GM19193 (cell line): Measurements from ENCODE around the gene TRABD.

Experiments used
- POLR2A ChIP-seq: IDR thresholded peaks from 4 replicates; pipeline ENCODE4 v1.6.1; 2011; ENCODE audit not compliant: insufficient read depth, insufficient read length; ENCODE audit errors: extremely low read depth

TRABD gene

DNA sequence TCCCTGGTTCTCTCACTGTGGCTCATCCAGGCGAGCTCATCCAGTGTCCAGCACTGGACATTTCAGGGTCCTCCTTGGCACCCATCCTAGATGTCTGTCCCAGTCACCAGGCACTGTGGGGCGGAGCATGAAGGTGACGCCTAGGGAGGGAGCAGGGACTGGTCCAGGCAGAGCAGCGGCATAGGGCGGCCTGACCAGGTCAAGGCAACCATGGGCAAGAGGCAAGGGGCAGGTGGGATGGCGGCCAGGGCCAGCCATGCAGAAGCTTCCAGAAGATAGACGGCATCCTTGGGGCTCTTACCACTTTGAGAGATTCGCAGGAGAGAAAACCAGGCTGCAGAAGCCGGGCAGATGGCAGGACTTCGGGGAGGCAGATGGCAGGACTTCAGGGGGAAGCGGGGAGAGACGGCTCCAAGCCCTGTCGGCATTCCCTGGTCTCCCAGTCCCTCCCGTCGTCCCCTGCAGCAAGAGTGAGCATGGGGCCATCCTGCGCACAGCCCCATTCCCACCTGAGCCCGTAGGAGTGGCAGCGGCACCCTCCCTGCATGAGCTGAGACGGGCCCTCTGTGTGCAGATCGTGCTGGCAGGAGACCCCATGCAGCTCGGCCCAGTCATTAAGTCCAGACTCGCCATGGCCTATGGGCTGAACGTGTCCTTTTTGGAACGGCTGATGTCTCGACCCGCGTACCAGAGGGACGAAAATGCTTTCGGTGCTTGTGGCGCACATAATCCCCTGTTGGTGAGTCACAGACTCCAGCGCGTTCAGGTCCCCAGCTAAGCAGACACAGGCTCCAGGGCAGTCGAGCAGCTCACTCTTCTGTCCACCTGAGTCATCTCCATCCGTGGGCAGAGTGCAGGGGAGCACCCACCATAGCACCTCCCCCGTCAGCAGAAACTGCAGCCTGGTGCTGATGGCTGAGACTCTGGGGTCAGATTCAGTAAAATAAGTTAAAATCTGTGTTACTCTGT lies 35.3 kb upstream of the TRABD start:
- no peak for TF ChIP-seq POLR2A

- no peak for TF ChIP-seq POLR2A
These were observed 33.9 kb upstream of the TRABD start for GRCh38 chr22:50151571-50152537.

DNA sequence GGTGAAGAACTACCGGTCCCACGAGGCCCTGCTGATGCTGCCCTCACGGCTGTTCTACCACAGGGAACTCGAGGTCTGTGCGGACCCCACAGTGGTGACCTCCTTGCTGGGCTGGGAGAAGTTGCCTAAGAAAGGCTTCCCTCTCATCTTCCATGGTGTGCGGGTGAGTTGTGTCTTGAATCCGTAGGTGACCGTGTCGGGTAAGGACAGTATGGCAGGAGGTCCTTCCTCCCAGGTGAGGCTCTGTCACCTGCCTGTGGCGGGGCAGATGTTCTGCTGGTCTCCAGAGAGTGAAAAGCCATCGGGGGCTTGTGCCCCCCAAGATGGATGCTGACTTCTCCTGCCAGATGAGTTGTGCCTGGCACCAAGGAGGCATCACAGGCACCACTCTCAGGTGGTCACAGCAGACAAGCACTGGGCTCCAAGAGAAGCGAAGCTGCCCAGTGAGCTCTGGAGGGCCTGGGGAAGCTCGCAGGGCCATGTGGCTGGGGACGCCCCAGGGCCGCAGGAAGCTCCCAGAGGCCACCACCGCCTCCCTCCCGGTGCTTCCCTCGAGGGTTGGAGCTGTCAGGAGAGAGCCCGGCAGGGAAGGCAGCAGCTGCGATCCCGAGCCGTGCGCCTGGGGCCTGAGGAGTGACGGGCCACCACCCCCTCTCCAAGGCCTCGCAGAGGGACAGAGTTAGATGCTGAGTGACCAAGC lies 32.5 kb upstream of the TRABD start:
- TF ChIP-seq POLR2A, result no peak

DNA sequence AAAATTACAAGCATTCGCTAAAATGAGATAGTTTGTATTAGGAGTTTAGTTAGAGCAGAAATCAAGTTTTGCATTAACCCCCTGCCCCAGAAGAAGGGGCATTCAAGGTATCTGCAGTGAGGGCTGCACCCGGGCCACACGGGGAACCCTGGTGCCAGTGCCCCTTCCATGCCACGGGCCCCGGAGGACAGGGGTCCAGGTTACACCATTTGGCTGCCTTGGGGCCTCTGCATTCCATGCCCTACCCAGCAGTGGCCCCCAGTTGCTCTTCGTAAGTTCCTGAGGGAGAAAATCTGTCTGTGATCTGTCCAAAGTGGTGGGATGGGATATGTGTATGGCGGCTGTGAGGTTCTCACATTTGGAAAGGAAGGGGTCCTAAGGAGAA lies 32.0 kb upstream of the TRABD start:
- no peak for TF ChIP-seq POLR2A

DNA sequence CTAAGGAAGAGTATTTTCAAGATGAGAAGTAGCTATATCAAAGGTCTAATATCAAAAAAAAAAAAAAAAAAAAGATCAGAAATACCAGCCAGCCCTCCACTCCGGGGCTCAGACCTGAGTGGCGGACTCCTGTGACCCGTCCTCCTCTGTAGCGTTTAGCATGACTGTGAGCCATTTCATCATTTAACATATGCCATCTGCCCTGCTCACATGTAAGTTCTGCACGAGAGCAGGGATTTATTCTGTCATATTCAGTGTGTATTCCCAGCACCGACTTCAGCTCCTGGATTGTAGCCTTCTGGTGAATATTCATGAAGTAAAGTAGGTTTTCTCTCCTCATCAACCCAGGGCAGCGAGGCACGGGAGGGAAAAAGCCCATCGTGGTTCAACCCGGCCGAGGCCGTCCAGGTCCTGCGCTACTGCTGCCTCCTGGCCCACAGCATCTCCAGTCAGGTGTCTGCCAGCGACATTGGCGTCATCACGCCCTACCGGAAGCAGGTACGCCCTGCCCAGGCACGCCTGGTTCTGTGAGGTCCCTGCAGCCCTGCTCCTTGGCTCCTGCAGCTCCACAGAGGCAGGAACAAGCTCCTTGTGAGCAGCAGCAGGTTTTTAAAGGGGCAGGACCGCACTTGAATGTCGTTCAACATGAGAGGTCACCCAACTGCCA lies 27.9 kb upstream of the TRABD start:
- TF ChIP-seq POLR2A, result no peak

DNA sequence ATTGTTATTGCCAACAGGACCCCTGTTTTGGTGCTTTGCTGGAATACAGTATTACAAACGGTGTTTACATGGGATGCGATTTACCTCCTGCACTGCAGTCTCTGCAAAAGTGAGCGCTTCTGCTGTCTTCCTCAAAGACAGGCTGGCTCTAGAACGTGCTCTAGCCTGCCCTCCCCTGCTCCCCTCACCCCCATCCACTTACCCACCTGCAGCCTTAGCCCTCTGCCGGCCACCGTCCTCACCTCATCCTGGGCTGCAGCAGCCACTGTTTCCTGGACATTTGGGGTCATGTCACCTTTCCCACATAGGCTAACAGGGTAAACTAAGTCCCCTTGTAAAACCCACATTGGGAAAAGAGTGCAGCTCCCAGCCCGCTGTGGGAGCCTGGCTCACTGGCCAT lies 24.8 kb upstream of the TRABD start:
- TF ChIP-seq POLR2A, result no peak

GRCh38 chr22:50161508-50162390 lies 24.0 kb upstream of the TRABD start:
- TF ChIP-seq POLR2A, result no peak

- TF ChIP-seq POLR2A, result no peak
These were observed 23.2 kb upstream of the TRABD start for GRCh38 chr22:50162391-50162956.

DNA sequence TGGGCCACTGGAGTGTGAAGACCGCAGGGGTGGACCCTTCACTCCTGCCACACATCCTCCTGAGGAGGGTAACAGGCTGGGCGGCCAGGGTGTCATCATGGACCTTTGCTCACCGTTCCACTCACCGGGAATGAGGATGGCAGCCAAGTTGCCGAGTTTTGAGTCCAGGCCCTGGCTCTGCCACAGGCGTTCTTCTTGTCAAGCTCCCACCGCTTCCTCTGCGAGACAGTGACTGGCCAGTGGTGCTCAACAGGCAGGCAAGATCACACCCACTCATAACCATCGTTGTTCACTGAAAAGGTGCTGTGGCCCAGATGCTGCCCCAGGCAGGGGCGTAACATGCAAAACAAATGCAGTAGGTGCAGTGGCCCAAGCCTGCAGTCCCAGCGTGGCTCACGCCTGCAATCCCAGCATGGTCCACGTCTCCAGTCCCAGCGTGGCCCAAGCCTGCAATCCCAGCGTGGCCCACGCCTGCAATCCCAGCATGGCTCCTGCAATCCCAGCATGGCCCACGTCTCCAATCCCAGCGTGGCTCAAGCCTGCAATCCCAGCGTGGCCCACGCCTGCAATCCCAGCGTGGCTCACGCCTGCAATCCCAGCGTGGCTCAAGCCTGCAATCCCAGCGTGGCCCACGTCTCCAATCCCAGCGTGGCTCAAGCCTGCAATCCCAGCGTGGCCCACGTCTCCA lies 20.1 kb upstream of the TRABD start:
- no peak for TF ChIP-seq POLR2A

- no peak for TF ChIP-seq POLR2A
These were observed 17.8 kb upstream of the TRABD start for GRCh38 chr22:50167689-50168489.

DNA sequence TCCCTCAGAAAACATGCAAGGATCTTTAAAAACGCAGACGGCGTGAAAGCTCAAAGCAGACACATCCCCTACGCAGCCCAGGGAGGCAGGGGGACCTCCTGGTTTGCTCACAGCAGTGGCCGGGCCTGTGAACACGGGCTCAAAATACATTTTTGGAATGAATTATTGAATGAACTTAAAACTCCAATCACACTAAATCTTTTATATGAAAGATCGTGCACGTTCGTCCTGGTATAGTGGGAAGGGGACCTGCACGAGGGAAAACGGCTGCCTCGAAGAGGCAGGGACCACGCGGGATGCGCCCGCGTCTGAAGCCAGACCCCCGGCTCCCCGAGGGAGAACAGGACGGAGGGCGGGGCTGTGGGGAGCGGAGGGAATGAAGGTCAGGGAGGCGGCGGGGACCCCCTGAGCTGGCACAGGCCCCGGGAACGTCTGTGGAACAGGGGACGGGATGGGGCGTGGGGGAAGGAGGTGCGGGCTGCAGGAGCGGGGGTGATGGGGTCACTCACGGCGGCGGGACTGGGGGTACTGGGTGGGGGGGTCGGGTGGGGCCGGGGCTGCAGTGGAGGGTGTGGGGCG lies 16.4 kb upstream of the TRABD start:
- TF ChIP-seq POLR2A, result no peak

DNA sequence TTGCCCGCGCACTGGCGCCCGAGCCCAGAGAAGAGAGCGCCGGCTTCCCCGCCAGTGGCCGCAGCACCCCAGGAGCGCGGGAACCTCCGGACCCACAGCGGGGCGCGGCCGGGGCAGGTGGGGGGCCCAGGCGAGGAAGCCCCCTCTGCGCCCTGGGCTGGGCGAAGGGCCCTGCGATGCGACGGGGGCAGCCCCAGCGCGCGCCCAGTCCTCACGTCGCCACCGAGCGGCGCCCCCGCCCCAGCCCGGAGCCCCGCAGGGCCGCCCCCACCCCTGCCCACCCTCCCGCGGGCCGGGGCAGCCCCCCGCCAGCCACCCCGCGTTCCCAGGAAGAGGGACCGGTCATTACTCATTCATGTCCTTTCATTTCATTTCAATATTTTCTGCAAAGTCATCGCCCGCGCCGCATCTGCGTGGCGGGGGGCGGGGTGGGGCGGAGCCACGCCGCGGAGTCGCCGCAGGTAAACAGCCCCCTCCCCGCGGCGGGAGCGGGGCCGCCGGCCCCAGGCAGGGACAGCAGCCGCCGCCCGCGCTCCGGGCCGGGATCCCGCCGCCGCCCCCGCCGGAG lies 15.9 kb upstream of the TRABD start:
- TF ChIP-seq POLR2A, result no peak
